Stomach smooth muscle (tissue), 2 donors: ENCODE measurements around the gene CFAP299.

ENCODE experiments used
- H3K27ac ChIP-seq: one replicate; pipeline ENCODE4 v1.7.0; 2013; ENCODE audit warnings: mild to moderate bottlenecking, low read length, inconsistent platforms
- H3K27me3 ChIP-seq, 2 donors: one replicate each; pipeline ENCODE4 v1.7.0; 2013; ENCODE audit warnings: low read length in 2 of 2; ENCODE audit not compliant: insufficient read depth in 2 of 2, control insufficient read depth in 1 of 2
- H3K36me3 ChIP-seq, 2 donors: one replicate each; pipeline ENCODE4 v1.7.0; 2013; ENCODE audit warnings: low read length in 2 of 2; ENCODE audit not compliant: control insufficient read depth in 2 of 2, insufficient read depth in 2 of 2
- H3K4me1 ChIP-seq: one replicate; pipeline ENCODE4 v1.7.0; 2013; ENCODE audit warnings: low read length; ENCODE audit not compliant: control insufficient read depth, insufficient read depth
- H3K4me3 ChIP-seq, 2 donors: one replicate each; pipeline ENCODE4 v1.7.0; 2013; ENCODE audit warnings: low read length in 2 of 2
- H3K9ac ChIP-seq, 2 donors: one replicate each; pipeline ENCODE4 v1.7.0; 2013; ENCODE audit warnings: low read length in 2 of 2, mild to moderate bottlenecking in 1 of 2
- H3K9me3 ChIP-seq, 2 donors: one replicate each; pipeline ENCODE4 v1.7.0; 2013; ENCODE audit warnings: low read length in 2 of 2; ENCODE audit not compliant: control insufficient read depth in 2 of 2
- donor health status: healthy.
- donor health status: Pancreatic carcinoma.

The CFAP299 gene

GRCh38 chr4:80809039-80809729 lies 473.7 kb downstream of the CFAP299 start:
- no peaks in the 10 kb centered on the region for H3K27me3 ChIP-seq
- no peaks in the 10 kb centered on the region for H3K4me1 ChIP-seq
- H3K27ac ChIP-seq = no peak overlapping the region
- H3K9me3 ChIP-seq = no peaks in the 10 kb centered on the region
- H3K9ac ChIP-seq = no peak overlapping the region
- H3K4me3 ChIP-seq = no peak overlapping the region
- no peaks in the 10 kb centered on the region for H3K36me3 ChIP-seq

GRCh38 chr4:80811406-80811805 lies 475.9 kb downstream of the CFAP299 start:
- Histone ChIP-seq H3K9ac (no peak overlapping the region), H3K27me3 (no peaks in the 10 kb centered on the region), H3K4me1 (no peaks in the 10 kb centered on the region), H3K36me3 (no peaks in the 10 kb centered on the region), H3K27ac (no peak overlapping the region), H3K9me3 (no peaks in the 10 kb centered on the region), H3K4me3 (no peak overlapping the region)

DNA sequence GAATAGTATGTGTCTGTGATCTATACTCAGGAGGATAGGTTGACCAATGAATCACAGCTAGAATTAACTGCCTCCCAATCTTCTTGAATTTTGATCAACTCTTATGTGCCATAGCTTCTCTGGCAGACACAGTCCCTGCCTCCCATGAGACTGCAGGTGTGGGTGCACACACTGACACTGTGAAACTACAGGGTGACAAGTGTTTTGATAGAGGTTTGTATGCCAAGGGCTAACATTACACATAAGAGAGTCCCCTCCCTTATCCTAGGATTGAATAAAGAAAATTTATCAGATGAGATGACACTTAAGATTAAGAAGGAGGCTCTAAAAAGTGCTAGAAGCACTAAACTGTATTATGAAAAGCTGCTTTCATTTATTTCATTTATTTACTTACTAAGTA lies 476.6 kb downstream of the CFAP299 start:
- Histone ChIP-seq H3K27me3 (no peaks in the 10 kb centered on the region), H3K4me3 (no peak overlapping the region), H3K4me1 (no peaks in the 10 kb centered on the region), H3K36me3 (no peaks in the 10 kb centered on the region), H3K27ac (no peak overlapping the region), H3K9me3 (no peaks in the 10 kb centered on the region), H3K9ac (no peak overlapping the region)

DNA sequence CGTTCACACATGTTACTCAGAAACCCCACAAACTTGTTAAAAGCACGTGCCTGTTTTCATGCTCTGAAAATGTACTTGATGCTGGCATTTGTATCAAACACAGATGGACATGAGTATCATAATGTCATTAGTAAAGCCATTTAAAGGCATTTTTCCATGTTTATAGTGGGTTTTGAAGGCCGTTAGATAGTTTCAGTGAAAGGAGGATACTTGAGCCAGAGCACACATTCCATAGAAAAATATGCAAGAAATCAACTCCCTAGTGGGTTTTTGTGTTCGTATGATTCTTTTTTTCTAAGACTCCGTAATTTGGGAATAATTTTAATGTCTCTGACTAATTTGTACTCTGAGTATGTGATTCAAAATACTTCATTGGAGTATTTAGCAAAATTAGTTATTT lies 478.7 kb downstream of the CFAP299 start:
- Histone ChIP-seq H3K36me3 (no peaks in the 10 kb centered on the region), H3K9ac (no peak overlapping the region)

DNA sequence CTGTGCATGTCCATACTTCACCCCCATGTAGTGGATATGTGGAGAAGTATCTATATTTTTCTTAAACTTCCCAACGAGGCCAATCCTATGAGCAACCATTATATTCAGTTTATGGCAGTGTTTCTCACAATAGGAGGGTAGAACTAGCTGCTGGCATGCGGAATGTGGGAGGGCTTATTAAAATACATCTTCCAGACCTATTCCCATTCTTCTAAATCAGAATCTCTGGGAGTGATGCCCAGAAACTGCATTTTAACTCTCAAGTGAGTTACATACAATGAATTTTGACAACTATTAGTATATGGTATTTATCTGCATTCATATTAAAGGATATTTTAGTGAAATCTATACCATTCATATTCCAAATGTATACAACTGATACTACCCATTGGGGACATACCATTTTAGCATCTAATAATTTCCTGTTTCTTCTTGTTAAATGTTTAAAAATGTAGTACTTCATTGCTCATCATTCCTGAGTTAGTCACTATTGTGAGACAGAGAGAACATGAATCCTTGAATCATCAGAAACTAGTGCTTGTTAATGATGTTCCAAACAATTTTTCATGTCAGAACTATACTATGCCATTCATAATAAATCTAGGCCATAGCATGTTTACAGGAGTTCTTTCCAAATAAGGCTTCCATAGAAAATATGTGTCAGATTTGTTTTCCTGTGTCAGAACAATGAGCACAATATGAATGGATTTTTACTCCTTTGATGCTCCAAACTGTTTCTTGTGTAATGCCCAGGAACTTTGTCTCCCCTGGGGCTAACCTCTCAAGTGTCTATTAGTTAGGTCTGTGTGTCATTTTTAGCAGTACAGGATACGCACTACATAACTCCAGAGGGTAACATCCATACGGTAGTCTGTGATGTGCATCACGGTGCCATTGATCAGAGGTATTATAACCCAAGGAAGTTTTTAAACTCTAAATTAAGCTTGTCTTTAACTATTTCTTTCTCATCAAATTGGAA lies 496.1 kb downstream of the CFAP299 start:
- Histone ChIP-seq H3K27ac (no peak overlapping the region), H3K9me3 (peaks cover 0 to 3% of the 10 kb centered on the region in 2 donors), H3K9ac (no peak overlapping the region), H3K27me3 (no peaks in the 10 kb centered on the region), H3K4me1 (no peaks in the 10 kb centered on the region), H3K36me3 (no peaks in the 10 kb centered on the region), H3K4me3 (no peak overlapping the region)

More for the DNA sequence above, 478.7 kb downstream of the CFAP299 start:
- Histone ChIP-seq H3K4me3 (no peak overlapping the region), H3K9me3 (no peaks in the 10 kb centered on the region), H3K27me3 (no peaks in the 10 kb centered on the region), H3K27ac (no peak overlapping the region), H3K4me1 (no peaks in the 10 kb centered on the region)

GRCh38 chr4:80839281-80839680 lies 503.8 kb downstream of the CFAP299 start:
- H3K9me3 ChIP-seq = peaks cover 0 to 3% of the 10 kb centered on the region in 2 donors
- no peak overlapping the region for H3K4me3 ChIP-seq
- no peaks in the 10 kb centered on the region for H3K36me3 ChIP-seq
- H3K27ac ChIP-seq = no peak overlapping the region
- no peak overlapping the region for H3K9ac ChIP-seq
- no peaks in the 10 kb centered on the region for H3K4me1 ChIP-seq
- H3K27me3 ChIP-seq = no peaks in the 10 kb centered on the region

- Histone ChIP-seq H3K4me3 (no peak overlapping the region), H3K4me1 (no peaks in the 10 kb centered on the region), H3K27me3 (no peaks in the 10 kb centered on the region), H3K27ac (no peak overlapping the region), H3K36me3 (no peaks in the 10 kb centered on the region), H3K9me3 (peaks cover 0 to 3% of the 10 kb centered on the region in 2 donors), H3K9ac (no peak overlapping the region)
These were observed 504.3 kb downstream of the CFAP299 start for GRCh38 chr4:80839792-80840191.

GRCh38 chr4:80840396-80840795 lies 504.9 kb downstream of the CFAP299 start:
- Histone ChIP-seq H3K36me3 (no peaks in the 10 kb centered on the region), H3K9ac (no peak overlapping the region), H3K27ac (no peak overlapping the region), H3K4me3 (no peak overlapping the region), H3K9me3 (peaks cover 0 to 3% of the 10 kb centered on the region in 2 donors), H3K27me3 (no peaks in the 10 kb centered on the region), H3K4me1 (no peaks in the 10 kb centered on the region)

DNA sequence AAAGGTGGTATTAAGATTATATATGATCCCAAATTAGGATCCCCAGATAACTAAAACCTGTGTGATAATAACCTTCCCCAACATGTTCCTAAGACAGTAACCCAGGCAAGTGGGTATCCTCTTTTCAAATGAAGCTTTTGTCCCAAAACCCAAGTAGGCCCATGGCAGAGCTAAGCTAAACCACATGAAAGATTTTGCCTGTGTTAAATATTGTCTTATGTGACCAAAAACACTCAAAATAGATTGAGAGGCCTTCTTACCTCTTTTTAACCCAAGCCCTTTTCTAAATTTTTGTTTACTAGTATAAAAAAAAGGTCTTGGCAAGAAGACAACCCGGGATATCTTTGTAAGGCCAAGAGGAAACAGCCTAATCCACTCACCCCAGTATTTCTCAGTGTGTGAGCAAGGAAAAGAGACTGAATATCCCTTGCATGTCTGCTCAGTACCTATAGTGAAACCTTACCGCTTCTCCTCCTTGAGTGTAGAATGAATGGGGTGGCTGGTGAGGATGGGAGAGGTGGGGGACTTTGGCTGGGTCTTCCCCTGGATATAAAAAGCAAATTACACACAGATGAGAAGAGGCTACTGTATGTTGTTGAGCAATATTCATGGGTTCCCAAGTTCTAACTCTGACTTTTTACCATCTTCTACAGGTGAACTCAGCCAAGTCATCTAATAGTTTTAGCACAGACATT lies 506.2 kb downstream of the CFAP299 start:
- H3K27me3 ChIP-seq = no peaks in the 10 kb centered on the region
- no peaks in the 10 kb centered on the region for H3K4me1 ChIP-seq
- no peak overlapping the region for H3K9ac ChIP-seq
- H3K27ac ChIP-seq = no peak overlapping the region
- no peaks in the 10 kb centered on the region for H3K36me3 ChIP-seq
- H3K4me3 ChIP-seq = no peak overlapping the region
- H3K9me3 ChIP-seq = no peaks in the 10 kb centered on the region

DNA sequence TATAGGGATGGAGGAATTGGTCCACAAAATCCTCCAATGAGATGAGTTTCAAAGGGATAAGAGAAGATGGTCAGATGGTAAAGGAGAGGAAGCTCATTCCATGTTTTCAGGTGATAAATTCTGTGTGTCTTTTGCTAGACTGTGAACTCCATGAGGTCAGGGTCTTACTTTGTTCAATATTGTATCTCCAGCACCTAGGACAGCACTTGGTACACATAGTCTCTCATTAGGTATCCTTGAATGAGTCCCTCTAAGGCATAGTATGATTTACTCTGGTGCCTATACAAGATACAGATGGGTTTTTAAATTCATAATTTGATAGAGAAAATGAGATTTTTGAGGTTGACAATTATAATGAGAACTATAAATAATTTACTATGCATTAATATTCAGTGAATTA lies 510.7 kb downstream of the CFAP299 start:
- no peak overlapping the region for H3K4me3 ChIP-seq

More for the DNA sequence above, 510.7 kb downstream of the CFAP299 start:
- no peak overlapping the region for H3K27ac ChIP-seq
- H3K27me3 ChIP-seq = no peaks in the 10 kb centered on the region
- no peaks in the 10 kb centered on the region for H3K36me3 ChIP-seq
- H3K9me3 ChIP-seq = no peaks in the 10 kb centered on the region
- H3K9ac ChIP-seq = no peak overlapping the region
- no peaks in the 10 kb centered on the region for H3K4me1 ChIP-seq
